GM12878 (cell line): ENCODE results near the gene SCNN1A. TPM values are rescaled to one million over a fixed set of nuclear protein-coding genes. Genes with fewer than 3 reads are reported as not detected.

Experiments used
- ATAC-seq: fragments of 200-7000 bp; cut with Tn5 transposase; 3 replicates; pipeline ENCODE4 v1.9.1; 2020; ENCODE audit warnings: mild to moderate bottlenecking, moderate library complexity
- BruUV-seq: library from RNA; stranded (reverse); fragments of 400-500 nt; replicated peaks from 2 replicates; lab custom pipeline; 2021; lab: Mats Ljungman, UMichigan
- CTCF ChIA-PET: fragments of 300-600 bp; sonication (Branson Sonifier 250); formaldehyde crosslinking; extraction: SDS; loops from one replicate; lab custom pipeline; 2021; ENCODE audit warnings: inconsistent platforms; lab: Yijun Ruan, JAX
- POLR2A ChIA-PET: fragments of 350-600 bp; formaldehyde crosslinking; extraction: SDS; loops from one replicate; lab custom pipeline; 2021; ENCODE audit warnings: inconsistent platforms; lab: Charles Lee
- RAD21 ChIA-PET: fragments of 300-600 bp; sonication (Branson Sonifier 250); formaldehyde crosslinking; loops from one replicate; lab custom pipeline; 2023; ENCODE audit warnings: antibody characterized with exemption; ENCODE audit not compliant: unreplicated experiment; lab: Charles Lee
- SMC1A ChIA-PET: fragments of 300-600 bp; sonication (Branson Sonifier 250); formaldehyde crosslinking; loops from one replicate; lab custom pipeline; 2023; ENCODE audit not compliant: unreplicated experiment, uncharacterized antibody; lab: Charles Lee
- DNase-seq: peaks from one replicate; pipeline ENCODE4 v3.0.0-alpha.2; 2011; ENCODE audit warnings: low read depth, low spot score
- FAIRE-seq: peaks from 3 replicates; lab custom pipeline; 2011; peaks lifted over from hg19 to GRCh38; lab: Jason Lieb, UNC
- H2AFZ ChIP-seq: 2 replicates; pipeline ENCODE4 v1.6.0; 2011; ENCODE audit warnings: low read depth, low read length, control low read depth; ENCODE audit not compliant: control insufficient read depth
- H3K27ac ChIP-seq: 2 replicates; pipeline ENCODE4 v1.5.1; 2011; ENCODE audit warnings: control low read depth; ENCODE audit not compliant: control insufficient read depth, insufficient read depth
- H3K27me3 ChIP-seq, 2 experiments: replicated peaks in 1 of 2; 2 replicates each; pipeline versions ENCODE4 v1.6.0 to v1.6.1; 2011; ENCODE audit warnings: low read length in 1 of 2; ENCODE audit not compliant: control insufficient read depth in 2 of 2, insufficient read depth in 2 of 2
- H3K36me3 ChIP-seq, 2 experiments: 2 replicates each; pipeline ENCODE4 v1.5.1; 2011; ENCODE audit warnings: low read length in 1 of 2; ENCODE audit not compliant: control insufficient read depth in 2 of 2, insufficient read depth in 2 of 2
- H3K4me1 ChIP-seq: 2 replicates; pipeline ENCODE4 v1.6.1; 2011; ENCODE audit warnings: mild to moderate bottlenecking, low read length, moderate library complexity, mixed read lengths; ENCODE audit not compliant: control insufficient read depth, insufficient read depth
- H3K4me2 ChIP-seq: 2 replicates; pipeline ENCODE4 v1.6.0; 2011; ENCODE audit warnings: control low read depth; ENCODE audit not compliant: control insufficient read depth, insufficient read depth
- H3K4me3 ChIP-seq: fragments of 200-600 bp; sonication (generic); 2 replicates; pipeline ENCODE4 v1.5.1; 2016
- H3K79me2 ChIP-seq: 2 replicates; pipeline ENCODE4 v1.6.0; 2011; ENCODE audit warnings: low read length; ENCODE audit not compliant: control insufficient read depth, insufficient read depth
- H3K9ac ChIP-seq: 2 replicates; pipeline ENCODE4 v1.8.0; 2011; ENCODE audit warnings: low read length, control low read depth, mixed read lengths; ENCODE audit not compliant: control insufficient read depth, insufficient read depth
- H3K9me3 ChIP-seq: replicated peaks from 3 replicates; pipeline ENCODE4 v1.5.1; 2011; ENCODE audit warnings: mild to moderate bottlenecking, low read length; ENCODE audit not compliant: control insufficient read depth, insufficient read depth
- H4K20me1 ChIP-seq: 2 replicates; pipeline ENCODE4 v1.6.0; 2011; ENCODE audit not compliant: control insufficient read depth, insufficient read depth
- CEBPZ ChIP-seq: fragments of 150-350 bp; IDR thresholded peaks from 2 replicates; pipeline ENCODE4 v1.6.1; 2016; ENCODE audit warnings: low read depth, low read length
- JUND ChIP-seq: IDR thresholded peaks from 2 replicates; pipeline ENCODE4 v1.6.1; 2012; ENCODE audit warnings: low read depth, mild to moderate bottlenecking, low read length, improper control_type of control experiment, moderate library complexity
- POLR2AphosphoS2 ChIP-seq: IDR thresholded peaks from 2 replicates; pipeline ENCODE4 v1.6.1; 2011; ENCODE audit warnings: low read depth, mild to moderate bottlenecking, low read length, improper control_type of control experiment, moderate library complexity
- SPI1 ChIP-seq: IDR thresholded peaks from 2 replicates; pipeline ENCODE4 v1.6.1; 2011; ENCODE audit warnings: low read depth, mild to moderate bottlenecking, low read length, moderate library complexity, borderline replicate concordance; ENCODE audit not compliant: insufficient read depth
- ZNF24 ChIP-seq: fragments of 450-650 bp; IDR thresholded peaks from 2 replicates; pipeline ENCODE4 v1.6.1; 2017; ENCODE audit warnings: antibody characterized with exemption, mild to moderate bottlenecking
- WGBS: methylation state at CpG from one replicate; pipeline ENCODE4 v1.1.6; 2016; ENCODE audit warnings: low lambda C conversion rate; ENCODE audit not compliant: insufficient replicate concordance, insufficient coverage; ENCODE audit errors: missing lambda C conversion rate; 5-methylcytosine and 5-hydroxymethylcytosine counted together
- in situ Hi-C: fragments of 300-500 bp; cut with MboI; formaldehyde crosslinking; loops from 9 replicates; pipeline ENCODE4 v1.14.3; 2018; ENCODE audit warnings: mixed read lengths
- intact Hi-C: fragments of 100-400 bp; cut with micrococcal nuclease; formaldehyde crosslinking; loops from one replicate; pipeline ENCODE4 v1.14.2; 2022; ENCODE audit not compliant: unreplicated experiment
- polyA plus RNA-seq, 11 experiments: library from polyadenylated mRNA; depleted of rRNA in 4 of 11; unstranded in 6 of 11; stranded (reverse) in 5 of 11; fragments of >200 nt; fragmentation: Nextera tagmentation in 4 of 11; fragmentation: Illumina TruSeq in 1 of 11; extraction: Ambion mirVana in 4 of 11; extraction: Trizol in 1 of 11; gene quantifications; 1 replicate in 1 of 11; 2 replicates in 10 of 11; pipeline versions ENCODE4 v1.2.1 to v1.2.3, GENCODE V29; 2011 to 2016; ENCODE audit warnings: inconsistent platforms in 2 of 11, missing spikeins in 2 of 11, low read depth in 1 of 11
- total RNA-seq, 4 experiments: library from RNA; depleted of rRNA in 3 of 4; stranded (reverse); fragments of >200 nt in 3 of 4; fragmentation: Illumina TruSeq in 1 of 4; extraction: Trizol in 1 of 4; gene quantifications; 2 replicates each; pipeline versions ENCODE4 v1.2.1 to v1.2.3, GENCODE V29; 2013 to 2021
- TF ChIP-seq, protein P1 (sequence below): fragments of 450-650 bp; IDR thresholded peaks from 2 replicates; pipeline ENCODE4 v1.6.1; 2016; ENCODE audit warnings: mild to moderate bottlenecking
- TF ChIP-seq, protein P2 (sequence below): fragments of 450-650 bp; IDR thresholded peaks from 2 replicates; pipeline ENCODE4 v1.6.1; 2017; ENCODE audit warnings: borderline replicate concordance
- TF ChIP-seq, protein P3 (sequence below): fragments of 450-650 bp; conservative IDR thresholded peaks from 2 replicates; pipeline ENCODE4 v1.6.1; 2017; ENCODE audit warnings: mild to moderate bottlenecking, moderate library complexity

SCNN1A gene
- total and polyA plus RNA-seq, 10 of the 15 experiments (the other 5 are each of a cell fraction or from before 2014, with no cell fraction given), result 0.14 to 0.69 TPM; not detected in 8

- no peak overlapping the region for H3K4me3 ChIP-seq
- no peaks in the 10 kb centered on the region for H3K9me3 ChIP-seq
- in situ Hi-C loops, result no loop called here
- TF ChIP-seq SPI1 (no peak), POLR2AphosphoS2 (no peak), JUND (no peak)
- TF ChIP-seq, protein P1, sequence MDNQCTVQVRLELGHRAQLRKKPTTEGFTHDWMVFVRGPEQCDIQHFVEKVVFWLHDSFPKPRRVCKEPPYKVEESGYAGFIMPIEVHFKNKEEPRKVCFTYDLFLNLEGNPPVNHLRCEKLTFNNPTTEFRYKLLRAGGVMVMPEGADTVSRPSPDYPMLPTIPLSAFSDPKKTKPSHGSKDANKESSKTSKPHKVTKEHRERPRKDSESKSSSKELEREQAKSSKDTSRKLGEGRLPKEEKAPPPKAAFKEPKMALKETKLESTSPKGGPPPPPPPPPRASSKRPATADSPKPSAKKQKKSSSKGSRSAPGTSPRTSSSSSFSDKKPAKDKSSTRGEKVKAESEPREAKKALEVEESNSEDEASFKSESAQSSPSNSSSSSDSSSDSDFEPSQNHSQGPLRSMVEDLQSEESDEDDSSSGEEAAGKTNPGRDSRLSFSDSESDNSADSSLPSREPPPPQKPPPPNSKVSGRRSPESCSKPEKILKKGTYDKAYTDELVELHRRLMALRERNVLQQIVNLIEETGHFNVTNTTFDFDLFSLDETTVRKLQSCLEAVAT, result no peak
- no peak overlapping the region for H2AFZ ChIP-seq
- ChIA-PET POLR2A (no interaction called here), CTCF (no interaction called here), RAD21 (no interaction called here), SMC1A (no interaction called here)
- H3K4me1 ChIP-seq, result no peaks in the 10 kb centered on the region
- DNase-seq, result no peak
- H3K79me2 ChIP-seq, result no peaks in the 10 kb centered on the region
- WGBS, result 0% methylated on average over 1 of the region's 1 CpG
- H3K27me3 ChIP-seq, result peaks cover 13 to 15% of the 10 kb centered on the region in 2 experiments; a peak in 3 of 4 replicates
- no peak overlapping the region for H3K4me2 ChIP-seq
- no peak for ATAC-seq
- intact Hi-C loops, result no loop called here
- BruUV-seq, result no TSS peak
- FAIRE-seq, result no peak
- H3K9ac ChIP-seq, result no peak overlapping the region
- no peaks in the 10 kb centered on the region; a peak in 1 of 4 replicates for H3K36me3 ChIP-seq
- no peaks in the 10 kb centered on the region; the same call in 1 of the 2 replicates for H4K20me1 ChIP-seq
- H3K27ac ChIP-seq, result no peak overlapping the region
Observed at GRCh38 chr12:6386491-6386890, 11.1 kb upstream of the SCNN1A start.

DNA sequence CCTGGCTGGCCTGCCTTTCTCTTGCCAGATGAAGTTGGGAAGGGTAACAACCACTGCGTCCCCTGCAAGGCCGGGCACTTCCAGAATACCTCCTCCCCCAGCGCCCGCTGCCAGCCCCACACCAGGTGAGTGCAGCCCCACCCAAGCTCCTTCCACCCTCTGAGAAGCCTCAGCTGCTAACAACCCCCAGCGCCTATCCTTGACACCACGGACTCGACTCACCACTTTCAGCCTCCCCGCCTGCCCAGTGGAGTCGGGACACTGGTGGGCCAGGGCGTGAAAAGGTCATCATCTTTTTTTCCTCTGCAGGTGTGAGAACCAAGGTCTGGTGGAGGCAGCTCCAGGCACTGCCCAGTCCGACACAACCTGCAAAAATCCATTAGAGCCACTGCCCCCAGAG, 10.7 kb upstream of the SCNN1A start:
- no peaks in the 10 kb centered on the region for H3K9me3 ChIP-seq
- CTCF ChIA-PET, result no interaction called here
- FAIRE-seq, result no peak
- H3K4me3 ChIP-seq, result no peak overlapping the region
- intact Hi-C loops (no loop called here), in situ Hi-C loops (no loop called here)
- SMC1A ChIA-PET, result no interaction called here
- H3K4me2 ChIP-seq, result no peak overlapping the region
- 42% methylated on average over 11 of the region's 11 CpGs for WGBS
- H4K20me1 ChIP-seq, result no peaks in the 10 kb centered on the region; the same call in 1 of the 2 replicates
- no peaks in the 10 kb centered on the region for H3K79me2 ChIP-seq
- BruUV-seq, result no TSS peak
- DNase-seq, result no peak
- no peak overlapping the region for H3K9ac ChIP-seq
- H2AFZ ChIP-seq, result no peak overlapping the region
- POLR2A ChIA-PET, result no interaction called here
- no peaks in the 10 kb centered on the region for H3K4me1 ChIP-seq
- RAD21 ChIA-PET, result no interaction called here
- H3K36me3 ChIP-seq, result no peaks in the 10 kb centered on the region
- H3K27ac ChIP-seq, result no peak overlapping the region
- ATAC-seq, result no peak
- H3K27me3 ChIP-seq, result peaks cover 13 to 15% of the 10 kb centered on the region in 2 experiments; a peak in 3 of 4 replicates
- TF ChIP-seq, protein P2, sequence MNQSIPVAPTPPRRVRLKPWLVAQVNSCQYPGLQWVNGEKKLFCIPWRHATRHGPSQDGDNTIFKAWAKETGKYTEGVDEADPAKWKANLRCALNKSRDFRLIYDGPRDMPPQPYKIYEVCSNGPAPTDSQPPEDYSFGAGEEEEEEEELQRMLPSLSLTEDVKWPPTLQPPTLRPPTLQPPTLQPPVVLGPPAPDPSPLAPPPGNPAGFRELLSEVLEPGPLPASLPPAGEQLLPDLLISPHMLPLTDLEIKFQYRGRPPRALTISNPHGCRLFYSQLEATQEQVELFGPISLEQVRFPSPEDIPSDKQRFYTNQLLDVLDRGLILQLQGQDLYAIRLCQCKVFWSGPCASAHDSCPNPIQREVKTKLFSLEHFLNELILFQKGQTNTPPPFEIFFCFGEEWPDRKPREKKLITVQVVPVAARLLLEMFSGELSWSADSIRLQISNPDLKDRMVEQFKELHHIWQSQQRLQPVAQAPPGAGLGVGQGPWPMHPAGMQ, result no peak
- TF ChIP-seq CEBPZ (no peak), ZNF24 (no peak)
- TF ChIP-seq, protein P3, sequence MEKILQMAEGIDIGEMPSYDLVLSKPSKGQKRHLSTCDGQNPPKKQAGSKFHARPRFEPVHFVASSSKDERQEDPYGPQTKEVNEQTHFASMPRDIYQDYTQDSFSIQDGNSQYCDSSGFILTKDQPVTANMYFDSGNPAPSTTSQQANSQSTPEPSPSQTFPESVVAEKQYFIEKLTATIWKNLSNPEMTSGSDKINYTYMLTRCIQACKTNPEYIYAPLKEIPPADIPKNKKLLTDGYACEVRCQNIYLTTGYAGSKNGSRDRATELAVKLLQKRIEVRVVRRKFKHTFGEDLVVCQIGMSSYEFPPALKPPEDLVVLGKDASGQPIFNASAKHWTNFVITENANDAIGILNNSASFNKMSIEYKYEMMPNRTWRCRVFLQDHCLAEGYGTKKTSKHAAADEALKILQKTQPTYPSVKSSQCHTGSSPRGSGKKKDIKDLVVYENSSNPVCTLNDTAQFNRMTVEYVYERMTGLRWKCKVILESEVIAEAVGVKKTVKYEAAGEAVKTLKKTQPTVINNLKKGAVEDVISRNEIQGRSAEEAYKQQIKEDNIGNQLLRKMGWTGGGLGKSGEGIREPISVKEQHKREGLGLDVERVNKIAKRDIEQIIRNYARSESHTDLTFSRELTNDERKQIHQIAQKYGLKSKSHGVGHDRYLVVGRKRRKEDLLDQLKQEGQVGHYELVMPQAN, result no peak
